Mesenchymal stem cell (in vitro differentiated cells and primary cell): ENCODE results near the gene AGTR1.

Source experiments
- DNase-seq: peaks from one replicate; pipeline ENCODE4 v3.0.0-alpha.2; 2013
- H2AFZ ChIP-seq: one replicate; pipeline ENCODE4 v1.6.1; 2013; ENCODE audit warnings: low read depth, mild to moderate bottlenecking, control low read depth, inconsistent platforms, low read length, moderate library complexity
- H2AK5ac ChIP-seq: 2 replicates; pipeline ENCODE4 v1.6.1; 2013; ENCODE audit warnings: low read length, moderate library complexity, mild to moderate bottlenecking, inconsistent platforms; ENCODE audit not compliant: severe bottlenecking
- H2BK120ac ChIP-seq: one replicate; pipeline ENCODE4 v1.6.1; 2013; ENCODE audit warnings: low read depth, mild to moderate bottlenecking, inconsistent platforms, low read length, moderate library complexity
- H2BK12ac ChIP-seq, 2 experiments: one replicate each; pipeline ENCODE4 v1.6.1; 2013; ENCODE audit warnings: inconsistent platforms in 2 of 2, low read length in 2 of 2, mild to moderate bottlenecking in 2 of 2, moderate library complexity in 2 of 2, control low read depth in 1 of 2
- H2BK15ac ChIP-seq: one replicate; pipeline ENCODE4 v1.6.1; 2013; ENCODE audit warnings: mild to moderate bottlenecking, low read depth, inconsistent platforms; ENCODE audit not compliant: poor library complexity, severe bottlenecking
- H2BK5ac ChIP-seq: 2 replicates; pipeline ENCODE4 v1.6.1; 2013; ENCODE audit warnings: low read depth, mild to moderate bottlenecking, low read length, control low read depth, inconsistent platforms; ENCODE audit not compliant: poor library complexity, severe bottlenecking
- H3K14ac ChIP-seq, 2 experiments: one replicate each; pipeline ENCODE4 v1.6.1; 2013; ENCODE audit warnings: inconsistent platforms in 2 of 2, low read length in 2 of 2, control low read depth in 1 of 2, mild to moderate bottlenecking in 1 of 2, moderate library complexity in 1 of 2
- H3K18ac ChIP-seq, 2 experiments: one replicate each; pipeline ENCODE4 v1.6.1; 2013; ENCODE audit warnings: inconsistent platforms in 2 of 2, low read length in 2 of 2, control low read depth in 1 of 2, low read depth in 1 of 2, mild to moderate bottlenecking in 1 of 2
- H3K23ac ChIP-seq, 2 experiments: one replicate each; pipeline ENCODE4 v1.6.1; 2013; ENCODE audit warnings: inconsistent platforms in 2 of 2, low read length in 2 of 2, mild to moderate bottlenecking in 2 of 2, moderate library complexity in 2 of 2, control low read depth in 1 of 2
- H3K27ac ChIP-seq: 2 replicates; pipeline ENCODE4 v1.5.1; 2013; ENCODE audit warnings: mild to moderate bottlenecking, moderate library complexity, low read length, control low read depth, inconsistent platforms; ENCODE audit not compliant: poor library complexity, severe bottlenecking
- H3K27me3 ChIP-seq, 2 experiments: 2 replicates each; pipeline versions ENCODE4 v1.6.1 to v1.7.0; 2013; ENCODE audit warnings: low read length in 2 of 2, mild to moderate bottlenecking in 2 of 2, moderate library complexity in 2 of 2, control low read depth in 1 of 2, inconsistent platforms in 1 of 2; ENCODE audit not compliant: control insufficient read depth in 1 of 2, insufficient read depth in 1 of 2
- H3K36me3 ChIP-seq, 2 experiments: 2 replicates each; pipeline versions ENCODE4 v1.6.1 to v1.7.0; 2013; ENCODE audit warnings: low read length in 2 of 2, control low read depth in 1 of 2, inconsistent platforms in 1 of 2, low read depth in 1 of 2, mild to moderate bottlenecking in 1 of 2; ENCODE audit not compliant: insufficient read depth in 2 of 2, control insufficient read depth in 1 of 2
- H3K4ac ChIP-seq, 2 experiments: one replicate each; pipeline ENCODE4 v1.6.1; 2013; ENCODE audit warnings: inconsistent platforms in 2 of 2, low read length in 2 of 2, mild to moderate bottlenecking in 2 of 2, moderate library complexity in 2 of 2, control low read depth in 1 of 2, low read depth in 1 of 2
- H3K4me1 ChIP-seq: 2 replicates; pipeline ENCODE4 v1.6.1; 2013; ENCODE audit warnings: low read depth, low read length, control low read depth; ENCODE audit not compliant: control insufficient read depth, insufficient read depth
- H3K4me2 ChIP-seq: 2 replicates; pipeline ENCODE4 v1.6.1; 2013; ENCODE audit warnings: low read length, mild to moderate bottlenecking, inconsistent platforms; ENCODE audit not compliant: poor library complexity, severe bottlenecking
- H3K4me3 ChIP-seq, 2 experiments: 2 replicates each; pipeline versions ENCODE4 v1.5.1 to v1.7.0; 2013; ENCODE audit warnings: low read length in 2 of 2, mild to moderate bottlenecking in 2 of 2, control low read depth in 1 of 2, low read depth in 1 of 2; ENCODE audit not compliant: insufficient read depth in 1 of 2
- H3K79me1 ChIP-seq: replicated peaks from 2 replicates; pipeline ENCODE4 v1.6.1; 2013; ENCODE audit warnings: mild to moderate bottlenecking, control low read depth, low read length, inconsistent platforms; ENCODE audit not compliant: poor library complexity, severe bottlenecking
- H3K9ac ChIP-seq: 2 replicates; pipeline ENCODE4 v1.7.0; 2013; ENCODE audit warnings: mild to moderate bottlenecking, low read length, moderate library complexity
- H3K9me3 ChIP-seq: 2 replicates; pipeline ENCODE4 v1.7.0; 2013; ENCODE audit warnings: mild to moderate bottlenecking, low read length; ENCODE audit not compliant: control insufficient read depth
- H4K8ac ChIP-seq: one replicate; pipeline ENCODE4 v1.6.1; 2013; ENCODE audit warnings: inconsistent platforms, mild to moderate bottlenecking, low read length, moderate library complexity
- H4K91ac ChIP-seq: one replicate; pipeline ENCODE4 v1.6.1; 2013; ENCODE audit warnings: mild to moderate bottlenecking, low read length, inconsistent platforms
- WGBS: methylation state at CpG from one replicate; pipeline ENCODE4 v1.1.7; 2013; ENCODE audit warnings: mixed read lengths; 5-methylcytosine and 5-hydroxymethylcytosine counted together

AGTR1 gene

GRCh38 chr3:148741219-148741618 is 43.5 kb downstream of the AGTR1 start:
- no peak overlapping the region for H2BK5ac ChIP-seq
- no peak overlapping the region for H2BK12ac ChIP-seq
- H3K4ac ChIP-seq: no peak overlapping the region
- H3K27ac ChIP-seq: no peak overlapping the region
- H3K9me3 ChIP-seq: no peaks in the 10 kb centered on the region
- H2AK5ac ChIP-seq: no peak overlapping the region
- no peak for DNase-seq
- H2BK15ac ChIP-seq: no peak overlapping the region
- H2BK120ac ChIP-seq: no peak overlapping the region
- H3K36me3 ChIP-seq: no peaks in the 10 kb centered on the region
- H3K14ac ChIP-seq: no peak overlapping the region
- H3K4me2 ChIP-seq: no peak overlapping the region
- H4K91ac ChIP-seq: no peak overlapping the region
- no peak overlapping the region for H2AFZ ChIP-seq
- no peak overlapping the region for H3K23ac ChIP-seq
- H3K18ac ChIP-seq: no peak overlapping the region
- no peak overlapping the region for H4K8ac ChIP-seq
- no peaks in the 10 kb centered on the region for H3K27me3 ChIP-seq
- H3K79me1 ChIP-seq: no peaks in the 10 kb centered on the region
- H3K4me1 ChIP-seq: peaks cover 8% of the 10 kb centered on the region
- no peak overlapping the region for H3K9ac ChIP-seq
- WGBS: 98% methylated on average over 9 of the region's 10 CpGs
- H3K4me3 ChIP-seq: no peak overlapping the region

- Histone ChIP-seq H3K4me1 (peaks cover 6% of the 10 kb centered on the region), H3K18ac (no peak overlapping the region), H3K4me3 (no peak overlapping the region), H3K9ac (no peak overlapping the region), H3K79me1 (no peaks in the 10 kb centered on the region), H4K91ac (no peak overlapping the region), H2BK15ac (no peak overlapping the region), H3K14ac (no peak overlapping the region), H3K23ac (no peak overlapping the region), H3K27me3 (no peaks in the 10 kb centered on the region), H3K27ac (no peak overlapping the region), H4K8ac (no peak overlapping the region), H2BK5ac (no peak overlapping the region), H3K4ac (no peak overlapping the region), H3K36me3 (no peaks in the 10 kb centered on the region), H3K4me2 (no peak overlapping the region), H2AK5ac (no peak overlapping the region), H2AFZ (no peak overlapping the region), H3K9me3 (no peaks in the 10 kb centered on the region), H2BK120ac (no peak overlapping the region), H2BK12ac (no peak overlapping the region)
- no peak for DNase-seq
- WGBS: 97% methylated on average over 3 of the region's 6 CpGs
Observed at GRCh38 chr3:148742118-148742517, 44.4 kb downstream of the AGTR1 start.

GRCh38 chr3:148746053-148746452 is 48.4 kb downstream of the AGTR1 start:
- Histone ChIP-seq H3K27ac (no peak overlapping the region), H2AFZ (no peak overlapping the region), H3K4me1 (no peaks in the 10 kb centered on the region), H3K79me1 (no peaks in the 10 kb centered on the region), H2BK5ac (no peak overlapping the region), H2BK120ac (no peak overlapping the region), H4K8ac (no peak overlapping the region), H2AK5ac (no peak overlapping the region), H3K4ac (no peak overlapping the region), H4K91ac (no peak overlapping the region), H3K9ac (no peak overlapping the region), H3K4me3 (no peak overlapping the region), H2BK12ac (no peak overlapping the region), H2BK15ac (no peak overlapping the region), H3K14ac (no peak overlapping the region), H3K18ac (no peak overlapping the region), H3K36me3 (no peaks in the 10 kb centered on the region), H3K9me3 (no peaks in the 10 kb centered on the region), H3K4me2 (no peak overlapping the region), H3K23ac (no peak overlapping the region), H3K27me3 (no peaks in the 10 kb centered on the region)
- WGBS: 86% methylated on average over 1 of the region's 5 CpGs
- no peak for DNase-seq

GRCh38 chr3:148748283-148748682 is 50.6 kb downstream of the AGTR1 start:
- Histone ChIP-seq H3K9me3 (no peaks in the 10 kb centered on the region), H3K4me3 (no peak overlapping the region), H2BK120ac (no peak overlapping the region), H3K9ac (no peak overlapping the region), H4K8ac (no peak overlapping the region), H2BK5ac (no peak overlapping the region), H3K36me3 (no peaks in the 10 kb centered on the region), H3K18ac (no peak overlapping the region), H3K27me3 (no peaks in the 10 kb centered on the region), H3K27ac (no peak overlapping the region), H3K4me1 (peaks cover 1% of the 10 kb centered on the region), H3K14ac (no peak overlapping the region), H2BK15ac (no peak overlapping the region), H2AFZ (no peak overlapping the region), H2BK12ac (no peak overlapping the region), H3K23ac (no peak overlapping the region), H2AK5ac (no peak overlapping the region), H4K91ac (no peak overlapping the region), H3K79me1 (no peaks in the 10 kb centered on the region), H3K4me2 (no peak overlapping the region), H3K4ac (no peak overlapping the region)
- 100% methylated on average over 1 of the region's 3 CpGs for WGBS
- DNase-seq: no peak
